IPS DF 4.7 (cell line): ENCODE measurements around the gene STXBP5L.
"Not testable (repeated sequence)": the region's sequence is repeated elsewhere in the genome, so short reads cannot be mapped to it uniquely, and the experiment has no call there.

ENCODE experiments used
- DNase-seq: peaks from one replicate; pipeline ENCODE4 v3.0.0-alpha.2; 2013; ENCODE audit warnings: low spot score; ENCODE audit errors: extremely low read depth

The STXBP5L gene

GRCh38 chr3:121018917-121019321 lies 110.9 kb downstream of the STXBP5L start:
- no peak for DNase-seq

DNA sequence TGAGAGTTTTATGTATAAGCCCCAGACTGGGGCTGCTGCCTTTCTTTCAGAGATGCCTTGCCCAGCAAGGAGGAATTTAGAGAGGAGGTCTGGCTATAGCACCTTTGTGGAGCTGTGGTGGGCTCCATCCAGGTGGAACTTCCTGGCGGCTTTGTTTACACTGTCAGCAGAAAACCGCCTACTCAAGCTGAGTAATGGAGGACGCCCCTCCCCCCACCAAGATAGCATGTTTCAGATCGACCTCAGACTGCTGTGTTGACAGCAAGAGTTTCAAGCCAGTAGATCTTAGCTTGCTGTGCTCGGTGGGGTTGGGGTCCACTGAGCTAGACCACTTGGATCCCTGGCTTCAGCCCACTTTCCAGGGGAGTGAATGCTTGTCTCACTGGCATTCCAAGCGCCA lies 155.6 kb downstream of the STXBP5L start:
- peak; percentile 9 for DNase-seq

GRCh38 chr3:121064121-121064520 lies 156.1 kb downstream of the STXBP5L start:
- no peak for DNase-seq

DNA sequence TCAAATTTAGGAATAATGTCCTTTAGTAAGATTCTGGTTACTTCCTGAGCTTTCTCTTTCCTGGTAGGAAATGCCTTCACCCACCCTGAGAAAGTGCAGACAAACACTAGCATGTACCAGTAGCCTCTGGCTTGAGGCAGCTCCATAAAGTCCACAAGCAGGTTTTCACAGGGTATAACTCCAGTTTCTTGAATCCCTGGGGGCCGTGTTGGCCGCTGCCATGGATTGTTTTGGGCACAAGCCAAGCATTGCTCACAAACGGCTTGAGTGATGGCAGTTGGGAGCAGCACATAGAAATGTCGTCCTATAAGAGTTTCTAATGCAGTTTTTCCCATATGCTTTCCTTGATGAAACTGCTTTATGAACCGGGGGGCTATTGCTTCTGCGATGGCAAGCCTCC lies 164.1 kb downstream of the STXBP5L start:
- DNase-seq, result no peak

GRCh38 chr3:121073011-121073410 lies 165.0 kb downstream of the STXBP5L start:
- no peak for DNase-seq

DNA sequence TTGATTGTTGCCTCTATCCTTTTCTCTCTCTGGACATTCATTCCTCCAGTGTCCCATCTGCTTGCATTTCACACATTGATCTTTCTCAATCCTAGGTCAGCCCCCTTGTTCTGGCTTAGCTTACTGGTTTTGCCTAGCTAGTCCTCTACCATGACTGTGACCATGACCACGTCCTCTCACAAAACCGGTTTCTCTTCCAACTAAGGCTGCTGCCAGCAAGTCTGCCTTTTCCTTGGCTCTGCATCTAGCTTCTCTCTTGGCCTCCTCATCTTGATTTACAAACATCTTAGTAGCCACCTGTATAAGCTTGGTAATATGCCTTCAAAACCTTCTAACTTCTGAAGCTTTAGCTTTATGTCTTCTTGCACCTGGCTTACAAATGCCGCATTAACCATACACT lies 167.2 kb downstream of the STXBP5L start:
- DNase-seq, result no peak

GRCh38 chr3:121078378-121079101 lies 170.5 kb downstream of the STXBP5L start:
- DNase-seq, result not testable (repeated sequence)

DNA sequence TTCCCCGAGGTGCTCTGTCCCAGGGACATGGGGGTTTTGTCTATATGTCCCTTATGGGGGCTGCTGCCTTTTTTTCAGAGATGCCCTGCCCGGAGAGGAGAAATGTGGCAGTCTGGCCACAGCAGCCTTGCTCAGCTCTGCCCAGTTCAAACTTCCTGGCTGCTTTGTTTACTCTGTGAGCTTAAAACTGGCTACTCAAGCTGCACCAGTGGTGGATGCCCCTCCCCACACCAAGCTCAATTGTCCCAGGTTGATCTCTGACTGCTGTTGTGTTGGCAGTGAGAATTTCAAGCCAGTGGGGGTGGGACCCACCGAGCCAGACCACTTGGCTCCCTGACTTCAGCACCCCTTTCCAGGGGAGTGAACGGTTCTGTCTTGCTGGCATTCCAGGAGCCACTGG lies 188.9 kb downstream of the STXBP5L start:
- no peak for DNase-seq

DNA sequence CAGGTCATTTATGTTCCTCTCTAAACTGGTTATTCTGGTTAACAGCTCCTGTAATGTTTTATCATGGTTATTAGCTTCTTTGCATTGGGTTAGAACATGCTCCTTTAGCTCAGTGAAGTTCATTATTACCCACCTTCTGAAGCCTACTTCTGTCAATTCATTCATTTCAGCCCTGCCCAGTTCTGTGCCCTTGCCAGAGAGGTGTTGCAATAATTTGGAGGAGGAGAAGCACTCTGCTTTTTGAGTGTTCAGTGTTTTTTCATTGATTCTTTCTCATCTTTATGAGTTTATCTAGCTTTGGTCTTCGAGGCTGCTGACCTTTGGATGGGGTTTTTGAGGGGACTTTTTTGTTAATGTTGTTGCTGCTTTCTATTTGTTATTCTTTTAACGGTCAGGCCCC lies 203.1 kb downstream of the STXBP5L start:
- not testable (repeated sequence) for DNase-seq

DNA sequence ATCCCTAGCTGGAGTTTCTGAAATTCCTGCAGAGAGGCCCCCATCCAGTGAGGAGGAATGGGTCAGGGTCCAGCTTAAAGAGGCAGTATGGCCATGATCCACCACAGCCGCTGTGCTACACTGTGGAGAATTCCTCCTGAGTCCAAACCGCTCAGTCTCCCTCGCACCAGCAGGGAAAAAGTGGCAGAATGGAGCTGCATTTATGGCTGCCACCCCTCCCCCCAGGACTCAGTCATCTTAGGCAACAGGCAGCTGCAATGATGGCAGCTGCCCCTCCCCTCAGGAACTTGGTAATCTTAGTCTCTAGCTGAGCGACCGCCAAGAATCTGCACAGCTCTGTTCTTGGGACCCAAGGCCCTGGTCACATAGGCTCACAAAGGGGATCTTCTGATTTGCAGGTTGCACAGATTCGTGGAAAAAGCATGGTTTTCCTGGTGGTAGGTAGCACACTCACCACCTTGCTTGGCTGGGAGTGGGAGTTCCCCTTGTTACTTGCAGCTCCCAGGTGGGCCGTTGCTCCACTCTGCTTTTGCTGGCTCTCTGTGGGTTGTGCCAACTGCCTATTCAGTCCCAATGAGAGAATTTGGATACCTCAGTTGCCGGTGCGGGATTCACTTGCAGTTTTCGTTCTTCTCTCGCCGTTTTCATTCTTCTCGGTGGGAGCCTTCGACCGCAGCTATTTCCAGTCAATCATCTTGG lies 204.1 kb downstream of the STXBP5L start:
- DNase-seq, result no peak

GRCh38 chr3:121126033-121126706 lies 218.2 kb downstream of the STXBP5L start:
- no peak for DNase-seq

DNA sequence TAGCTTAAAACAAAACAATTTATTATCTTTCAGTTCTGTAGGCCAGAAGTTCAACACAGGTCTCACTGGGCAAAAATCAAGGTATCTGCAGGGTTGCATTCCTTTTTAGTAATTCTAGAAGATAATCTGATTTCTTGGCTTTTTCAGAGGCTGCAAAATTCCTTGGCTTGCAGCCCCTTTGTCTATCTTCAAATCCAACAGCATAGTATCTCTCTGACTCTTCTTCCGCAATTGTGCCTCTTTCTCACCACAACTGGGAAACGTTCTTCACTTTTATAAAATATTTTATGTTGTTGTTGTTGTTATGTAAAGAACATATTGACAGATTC lies 218.7 kb downstream of the STXBP5L start:
- DNase-seq, result no peak

- DNase-seq, result no peak
These were observed 244.6 kb downstream of the STXBP5L start for GRCh38 chr3:121152573-121152972.

- no peak for DNase-seq
These were observed 245.8 kb downstream of the STXBP5L start for GRCh38 chr3:121153851-121154250.

- DNase-seq, result no peak
These were observed 247.0 kb downstream of the STXBP5L start for GRCh38 chr3:121155028-121155427.

- DNase-seq, result no peak
These were observed 257.4 kb downstream of the STXBP5L start for GRCh38 chr3:121165397-121165837.

DNA sequence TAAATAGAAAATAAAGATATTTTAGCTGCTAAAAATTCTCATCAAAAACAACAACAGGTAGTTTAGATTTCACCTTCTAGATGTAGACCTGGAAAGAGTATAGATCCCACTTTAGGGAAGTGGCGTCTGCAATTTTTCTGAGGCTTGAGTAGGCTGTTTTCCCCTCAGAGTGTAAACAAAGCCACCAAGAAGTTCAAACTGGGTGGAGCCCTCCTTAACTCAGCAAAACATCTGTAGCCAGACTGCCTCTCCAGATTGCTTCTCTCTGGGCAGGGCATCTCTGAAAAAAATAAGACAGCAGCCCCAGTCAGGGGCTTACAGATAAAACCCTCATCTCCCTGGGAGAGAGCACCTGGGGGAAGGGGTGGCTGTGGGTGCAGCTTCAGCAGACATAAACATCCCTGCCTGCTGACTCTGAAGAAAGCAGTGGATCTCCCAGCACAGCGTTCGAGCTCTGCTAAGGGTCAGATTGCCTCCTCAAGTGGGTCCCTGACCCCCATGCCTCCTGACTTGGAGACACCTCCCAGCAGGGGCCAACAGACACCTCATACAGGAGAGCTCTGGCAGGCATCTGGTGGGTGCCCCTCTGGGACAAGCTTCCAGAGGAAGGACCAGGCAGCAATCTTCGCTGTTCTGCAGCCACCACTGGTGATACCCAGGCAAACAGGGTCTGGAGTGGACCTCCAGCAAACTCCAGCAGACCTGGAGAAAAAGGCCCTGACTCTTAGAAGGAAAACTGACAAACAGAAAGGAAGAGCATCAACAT lies 259.6 kb downstream of the STXBP5L start:
- DNase-seq, result no peak

DNA sequence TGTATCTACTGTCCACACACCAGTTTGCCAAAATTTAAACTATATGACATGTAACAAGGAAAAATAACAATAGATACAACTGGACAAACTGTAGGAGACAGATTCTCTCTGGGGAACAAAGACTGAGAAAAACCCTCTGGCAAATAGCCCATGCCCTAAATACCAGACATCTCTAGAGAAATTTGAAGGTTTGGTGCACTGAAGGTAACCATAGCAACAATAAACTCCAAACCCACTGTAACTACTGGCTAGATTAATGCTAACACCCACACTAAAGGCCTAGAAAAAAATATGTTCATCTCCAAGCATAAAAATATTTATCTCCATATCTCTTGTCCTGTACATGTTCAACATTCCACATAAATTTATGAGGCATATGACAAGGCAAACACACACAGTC lies 267.1 kb downstream of the STXBP5L start:
- DNase-seq, result no peak

DNA sequence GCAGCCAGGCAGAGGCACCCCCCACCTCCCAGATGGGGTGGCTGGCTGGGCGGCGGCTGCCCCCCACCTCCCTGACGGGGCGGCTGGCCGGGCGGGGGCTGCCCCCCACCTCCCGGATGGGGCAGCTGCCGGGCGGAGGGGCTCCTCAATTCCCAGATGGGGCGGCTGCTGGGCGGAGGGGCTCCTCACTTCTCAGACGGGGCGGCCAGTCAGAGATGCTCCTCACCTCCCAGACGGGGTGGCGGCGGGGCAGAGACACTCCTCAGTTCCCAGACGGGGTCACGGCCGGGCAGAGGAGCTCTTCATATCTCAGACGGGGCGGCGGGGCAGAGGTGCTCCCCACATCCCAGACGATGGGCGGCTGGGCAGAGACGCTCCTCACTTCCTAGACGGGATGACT lies 282.6 kb downstream of the STXBP5L start:
- DNase-seq, result not testable (repeated sequence)

GRCh38 chr3:121202573-121202972 lies 294.6 kb downstream of the STXBP5L start:
- no peak for DNase-seq

- no peak for DNase-seq
These were observed 315.1 kb downstream of the STXBP5L start for GRCh38 chr3:121223116-121223515.

DNA sequence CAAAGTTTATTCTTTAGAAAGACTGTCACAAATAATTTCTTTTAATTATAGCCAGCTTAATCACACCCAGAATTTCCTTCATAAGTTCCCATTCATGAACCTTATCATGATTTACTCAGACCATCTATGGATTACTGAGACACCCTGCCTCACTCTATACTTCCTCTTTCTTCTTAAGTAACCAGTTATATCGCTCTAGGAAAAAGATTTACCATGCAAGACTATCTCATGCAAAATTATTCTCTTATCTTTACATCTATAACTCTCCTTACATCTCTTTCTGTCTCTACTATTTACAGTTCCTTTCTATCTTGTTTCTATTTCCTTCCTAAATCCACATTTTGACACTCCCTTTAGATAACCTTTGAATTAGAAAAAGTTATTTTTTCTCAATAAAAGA lies 321.0 kb downstream of the STXBP5L start:
- DNase-seq, result no peak
